ENCODE measurements around the gene PRDM16.

DNA sequence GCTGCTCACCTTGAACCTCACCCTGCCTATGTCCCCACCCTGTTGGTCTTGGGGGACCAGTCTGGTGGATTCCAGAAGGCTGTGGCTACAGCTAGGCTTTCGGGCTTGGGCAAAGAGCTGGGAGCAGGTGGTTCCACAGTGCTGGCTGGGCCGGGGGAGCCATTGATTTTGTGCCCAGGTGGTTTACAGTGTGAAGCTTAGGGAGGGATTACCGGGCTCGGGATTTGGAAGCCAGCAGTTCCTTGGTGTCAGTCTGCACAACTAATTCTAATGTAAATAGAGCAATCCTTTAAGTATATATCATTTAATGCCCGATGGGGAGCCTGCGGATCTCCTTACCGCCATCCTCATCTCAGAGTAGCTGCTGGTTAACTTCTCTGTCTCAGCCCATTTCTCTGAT, 38.2 kb downstream of the PRDM16 start:
- no peak for TF ChIP-seq POLR2AphosphoS5 (IDR thresholded peaks at IDR 0.05)
- TF ChIP-seq, protein P1, sequence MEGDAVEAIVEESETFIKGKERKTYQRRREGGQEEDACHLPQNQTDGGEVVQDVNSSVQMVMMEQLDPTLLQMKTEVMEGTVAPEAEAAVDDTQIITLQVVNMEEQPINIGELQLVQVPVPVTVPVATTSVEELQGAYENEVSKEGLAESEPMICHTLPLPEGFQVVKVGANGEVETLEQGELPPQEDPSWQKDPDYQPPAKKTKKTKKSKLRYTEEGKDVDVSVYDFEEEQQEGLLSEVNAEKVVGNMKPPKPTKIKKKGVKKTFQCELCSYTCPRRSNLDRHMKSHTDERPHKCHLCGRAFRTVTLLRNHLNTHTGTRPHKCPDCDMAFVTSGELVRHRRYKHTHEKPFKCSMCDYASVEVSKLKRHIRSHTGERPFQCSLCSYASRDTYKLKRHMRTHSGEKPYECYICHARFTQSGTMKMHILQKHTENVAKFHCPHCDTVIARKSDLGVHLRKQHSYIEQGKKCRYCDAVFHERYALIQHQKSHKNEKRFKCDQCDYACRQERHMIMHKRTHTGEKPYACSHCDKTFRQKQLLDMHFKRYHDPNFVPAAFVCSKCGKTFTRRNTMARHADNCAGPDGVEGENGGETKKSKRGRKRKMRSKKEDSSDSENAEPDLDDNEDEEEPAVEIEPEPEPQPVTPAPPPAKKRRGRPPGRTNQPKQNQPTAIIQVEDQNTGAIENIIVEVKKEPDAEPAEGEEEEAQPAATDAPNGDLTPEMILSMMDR (IDR thresholded peaks at IDR 0.05; ENCODE audit: poor library complexity, severe bottlenecking): no peak
- TF ChIP-seq EZH2 (IDR thresholded peaks at IDR 0.05; ENCODE audit: borderline replicate concordance, insufficient read depth, low read length, poor library complexity, severe bottlenecking): no peak
- TF ChIP-seq SMC3 (conservative IDR thresholded peaks at IDR 0.05; ENCODE audit: poor library complexity): no peak
- no peak for TF ChIP-seq EP300 (conservative IDR thresholded peaks at IDR 0.05; ENCODE audit: poor library complexity, severe bottlenecking)
- TF ChIP-seq REST (IDR thresholded peaks at IDR 0.05; ENCODE audit: borderline replicate concordance): no peak
- TF ChIP-seq TAF1 (IDR thresholded peaks at IDR 0.05; ENCODE audit: low read depth): no peak
- TF ChIP-seq MXI1 (conservative IDR thresholded peaks at IDR 0.05; ENCODE audit: poor library complexity, severe bottlenecking): no peak

All from neural cell (in vitro differentiated cells).